Mesendoderm (in vitro differentiated cells): ENCODE data around the gene RHBDD2.

Experiments
- DNase-seq: peaks from one replicate; pipeline ENCODE4 v3.0.0; 2013
- H2AK5ac ChIP-seq: 2 replicates; pipeline ENCODE4 v1.6.1; 2013; ENCODE audit warnings: low read length, inconsistent platforms
- H2BK120ac ChIP-seq: 2 replicates; pipeline ENCODE4 v1.6.1; 2013; ENCODE audit warnings: low read depth, mild to moderate bottlenecking, low read length, moderate library complexity, mixed read lengths
- H2BK15ac ChIP-seq: replicated peaks from 2 replicates; pipeline ENCODE4 v1.6.1; 2013; ENCODE audit warnings: low read depth, mild to moderate bottlenecking, moderate library complexity
- H2BK5ac ChIP-seq: 2 replicates; pipeline ENCODE4 v1.6.1; 2013; ENCODE audit warnings: low read length, inconsistent platforms
- H3K18ac ChIP-seq: 2 replicates; pipeline ENCODE4 v1.6.1; 2013; ENCODE audit warnings: mild to moderate bottlenecking, low read length, mixed read lengths
- H3K23ac ChIP-seq: one replicate; pipeline ENCODE4 v1.6.1; 2013; ENCODE audit warnings: low read length
- H3K27ac ChIP-seq: 2 replicates; pipeline ENCODE4 v1.5.1; 2013; ENCODE audit warnings: low read depth, mild to moderate bottlenecking, inconsistent platforms, low read length, moderate library complexity
- H3K27me3 ChIP-seq: 2 replicates; pipeline ENCODE4 v1.6.1; 2013; ENCODE audit warnings: low read length, control low read depth, mild to moderate bottlenecking, inconsistent platforms; ENCODE audit not compliant: insufficient read depth, poor library complexity
- H3K36me3 ChIP-seq: 2 replicates; pipeline ENCODE4 v1.6.1; 2013; ENCODE audit warnings: low read length, inconsistent platforms; ENCODE audit not compliant: control insufficient read depth, insufficient read depth
- H3K4ac ChIP-seq: one replicate; pipeline ENCODE4 v1.6.1; 2013; ENCODE audit warnings: low read depth, mild to moderate bottlenecking, low read length, moderate library complexity
- H3K4me1 ChIP-seq: 2 replicates; pipeline ENCODE4 v1.6.1; 2013; ENCODE audit warnings: low read depth, low read length, inconsistent platforms; ENCODE audit not compliant: control insufficient read depth
- H3K4me2 ChIP-seq: 2 replicates; pipeline ENCODE4 v1.6.1; 2013; ENCODE audit warnings: low read length
- H3K4me3 ChIP-seq: 2 replicates; pipeline ENCODE4 v1.5.1; 2013; ENCODE audit warnings: mild to moderate bottlenecking, low read length
- H3K56ac ChIP-seq: one replicate; pipeline ENCODE4 v1.6.1; 2013; ENCODE audit warnings: low read length
- H3K79me1 ChIP-seq: 2 replicates; pipeline ENCODE4 v1.6.1; 2013; ENCODE audit warnings: low read length, inconsistent platforms
- H3K79me2 ChIP-seq: 2 replicates; pipeline ENCODE4 v1.6.1; 2013; ENCODE audit warnings: mild to moderate bottlenecking, low read length; ENCODE audit not compliant: control insufficient read depth, insufficient read depth
- H3K9ac ChIP-seq: 2 replicates; pipeline ENCODE4 v1.6.1; 2013; ENCODE audit warnings: low read length, inconsistent platforms
- H4K5ac ChIP-seq: one replicate; pipeline ENCODE4 v1.6.1; 2013; ENCODE audit warnings: low read length
- H4K8ac ChIP-seq: one replicate; pipeline ENCODE4 v1.6.1; 2013; ENCODE audit warnings: low read depth, mild to moderate bottlenecking, control low read depth, low read length, moderate library complexity
- WGBS: extraction: QIAGEN DNeasy Blood & Tissue Kit; methylation state at CpG from one replicate; pipeline ENCODE4 v1.1.7; 2013; ENCODE audit warnings: low lambda C conversion rate, missing lambda C conversion rate; ENCODE audit not compliant: insufficient coverage; ENCODE audit errors: extremely low coverage; 5-methylcytosine and 5-hydroxymethylcytosine counted together

RHBDD2 gene

GRCh38 chr7:75866489-75867389 lies 12.1 kb upstream of the RHBDD2 start:
- no peak overlapping the region for H2BK120ac ChIP-seq
- no peak overlapping the region for H2BK5ac ChIP-seq
- no peak overlapping the region for H3K4ac ChIP-seq
- H3K36me3 ChIP-seq, result no peaks in the 10 kb centered on the region
- H3K4me2 ChIP-seq, result no peak overlapping the region
- H3K4me1 ChIP-seq, result no peaks in the 10 kb centered on the region
- H3K23ac ChIP-seq, result no peak overlapping the region
- no peak overlapping the region for H2AK5ac ChIP-seq
- H4K5ac ChIP-seq, result no peak overlapping the region
- no CpG with 5 or more reads among the region's 19 CpGs for WGBS
- H4K8ac ChIP-seq, result no peak overlapping the region
- H3K79me2 ChIP-seq, result no peaks in the 10 kb centered on the region
- H3K9ac ChIP-seq, result peak overlapping the region; percentile 10
- no peak overlapping the region for H2BK15ac ChIP-seq
- H3K4me3 ChIP-seq, result no peak overlapping the region
- no peak overlapping the region for H3K27ac ChIP-seq
- DNase-seq, result peak; percentile 75
- H3K18ac ChIP-seq, result no peak overlapping the region
- H3K27me3 ChIP-seq, result no peaks in the 10 kb centered on the region
- H3K79me1 ChIP-seq, result no peaks in the 10 kb centered on the region
- H3K56ac ChIP-seq, result no peak overlapping the region

- Histone ChIP-seq H2AK5ac (no peak overlapping the region), H3K36me3 (no peaks in the 10 kb centered on the region), H3K4me1 (no peaks in the 10 kb centered on the region), H3K23ac (no peak overlapping the region), H2BK120ac (no peak overlapping the region), H3K79me1 (no peaks in the 10 kb centered on the region), H4K5ac (no peak overlapping the region), H3K4me2 (no peak overlapping the region), H4K8ac (no peak overlapping the region), H3K56ac (no peak overlapping the region), H3K4ac (no peak overlapping the region), H2BK5ac (no peak overlapping the region), H2BK15ac (no peak overlapping the region), H3K79me2 (no peaks in the 10 kb centered on the region), H3K27ac (no peak overlapping the region), H3K4me3 (no peak overlapping the region), H3K9ac (no peak overlapping the region), H3K18ac (no peak overlapping the region), H3K27me3 (no peaks in the 10 kb centered on the region)
- WGBS, result no CpG with 5 or more reads among the region's 4 CpGs
- no peak for DNase-seq
These were observed 11.5 kb upstream of the RHBDD2 start for GRCh38 chr7:75867390-75867717.

GRCh38 chr7:75868153-75868552 lies 10.7 kb upstream of the RHBDD2 start:
- H3K27me3 ChIP-seq, result no peaks in the 10 kb centered on the region
- no peak overlapping the region for H3K18ac ChIP-seq
- H3K9ac ChIP-seq, result no peak overlapping the region
- no peak overlapping the region for H3K27ac ChIP-seq
- H3K4me1 ChIP-seq, result no peaks in the 10 kb centered on the region
- no peak overlapping the region for H3K4ac ChIP-seq
- DNase-seq, result no peak
- WGBS, result no CpG with 5 or more reads among the region's 2 CpGs
- no peak overlapping the region for H3K4me2 ChIP-seq
- H3K36me3 ChIP-seq, result no peaks in the 10 kb centered on the region
- H3K56ac ChIP-seq, result no peak overlapping the region
- no peak overlapping the region for H2BK120ac ChIP-seq
- no peak overlapping the region for H3K4me3 ChIP-seq
- no peak overlapping the region for H2BK5ac ChIP-seq
- no peak overlapping the region for H2BK15ac ChIP-seq
- no peak overlapping the region for H2AK5ac ChIP-seq
- H3K79me2 ChIP-seq, result no peaks in the 10 kb centered on the region
- no peak overlapping the region for H3K23ac ChIP-seq
- H4K5ac ChIP-seq, result no peak overlapping the region
- H3K79me1 ChIP-seq, result no peaks in the 10 kb centered on the region
- H4K8ac ChIP-seq, result no peak overlapping the region

- no peak overlapping the region for H3K56ac ChIP-seq
- no peak overlapping the region for H3K27ac ChIP-seq
- no peaks in the 10 kb centered on the region for H3K4me1 ChIP-seq
- H4K8ac ChIP-seq, result no peak overlapping the region
- H2BK5ac ChIP-seq, result no peak overlapping the region
- H3K23ac ChIP-seq, result no peak overlapping the region
- H2BK120ac ChIP-seq, result no peak overlapping the region
- no peaks in the 10 kb centered on the region for H3K27me3 ChIP-seq
- H3K9ac ChIP-seq, result no peak overlapping the region
- no peaks in the 10 kb centered on the region for H3K36me3 ChIP-seq
- no peak overlapping the region for H4K5ac ChIP-seq
- H3K4me3 ChIP-seq, result no peak overlapping the region
- no CpG with 5 or more reads among the region's 7 CpGs for WGBS
- H2BK15ac ChIP-seq, result no peak overlapping the region
- no peak overlapping the region for H3K18ac ChIP-seq
- no peak overlapping the region for H3K4me2 ChIP-seq
- H2AK5ac ChIP-seq, result no peak overlapping the region
- no peak overlapping the region for H3K4ac ChIP-seq
- H3K79me1 ChIP-seq, result no peaks in the 10 kb centered on the region
- H3K79me2 ChIP-seq, result no peaks in the 10 kb centered on the region
- DNase-seq, result no peak
These were observed 9.0 kb upstream of the RHBDD2 start for GRCh38 chr7:75869776-75870379.

GRCh38 chr7:75870557-75871161 lies 8.2 kb upstream of the RHBDD2 start:
- no peak overlapping the region for H2BK15ac ChIP-seq
- no peaks in the 10 kb centered on the region for H3K79me2 ChIP-seq
- H3K4me2 ChIP-seq, result no peak overlapping the region
- no peaks in the 10 kb centered on the region for H3K36me3 ChIP-seq
- no peaks in the 10 kb centered on the region for H3K27me3 ChIP-seq
- no peak overlapping the region for H2AK5ac ChIP-seq
- no peak overlapping the region for H3K23ac ChIP-seq
- H3K27ac ChIP-seq, result no peak overlapping the region
- H3K4me1 ChIP-seq, result no peaks in the 10 kb centered on the region
- no peak overlapping the region for H2BK120ac ChIP-seq
- no peak overlapping the region for H2BK5ac ChIP-seq
- no peak overlapping the region for H3K9ac ChIP-seq
- no peak overlapping the region for H3K4me3 ChIP-seq
- H3K56ac ChIP-seq, result no peak overlapping the region
- no peak overlapping the region for H4K8ac ChIP-seq
- DNase-seq, result no peak
- no peak overlapping the region for H4K5ac ChIP-seq
- H3K4ac ChIP-seq, result no peak overlapping the region
- H3K79me1 ChIP-seq, result no peaks in the 10 kb centered on the region
- H3K18ac ChIP-seq, result no peak overlapping the region
- no CpG with 5 or more reads among the region's 9 CpGs for WGBS
